NCI-H1092 (cell line): Measurements from ENCODE around the gene KDELR3.

ENCODE experiments used
- DNase-seq: peaks from one replicate; lab custom pipeline; 2025; lab: John Stamatoyannopoulos, UW

The KDELR3 gene

GRCh38 chr22:38523029-38523428 lies 55.1 kb downstream of the KDELR3 start:
- no peak for DNase-seq

- DNase-seq, result no peak
Observed at GRCh38 chr22:38523479-38523878, 55.6 kb downstream of the KDELR3 start.

- DNase-seq, result no peak
Observed at GRCh38 chr22:38524429-38524828, 56.5 kb downstream of the KDELR3 start.

GRCh38 chr22:38531251-38531938 lies 63.5 kb downstream of the KDELR3 start:
- no peak for DNase-seq
